ENCODE measurements around the gene PAIP1.
"Not testable (repeated sequence)": the region's sequence is repeated elsewhere in the genome, so short reads cannot be mapped to it uniquely, and the experiment has no call there.

PAIP1 gene, protein sequence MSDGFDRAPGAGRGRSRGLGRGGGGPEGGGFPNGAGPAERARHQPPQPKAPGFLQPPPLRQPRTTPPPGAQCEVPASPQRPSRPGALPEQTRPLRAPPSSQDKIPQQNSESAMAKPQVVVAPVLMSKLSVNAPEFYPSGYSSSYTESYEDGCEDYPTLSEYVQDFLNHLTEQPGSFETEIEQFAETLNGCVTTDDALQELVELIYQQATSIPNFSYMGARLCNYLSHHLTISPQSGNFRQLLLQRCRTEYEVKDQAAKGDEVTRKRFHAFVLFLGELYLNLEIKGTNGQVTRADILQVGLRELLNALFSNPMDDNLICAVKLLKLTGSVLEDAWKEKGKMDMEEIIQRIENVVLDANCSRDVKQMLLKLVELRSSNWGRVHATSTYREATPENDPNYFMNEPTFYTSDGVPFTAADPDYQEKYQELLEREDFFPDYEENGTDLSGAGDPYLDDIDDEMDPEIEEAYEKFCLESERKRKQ

DNA sequence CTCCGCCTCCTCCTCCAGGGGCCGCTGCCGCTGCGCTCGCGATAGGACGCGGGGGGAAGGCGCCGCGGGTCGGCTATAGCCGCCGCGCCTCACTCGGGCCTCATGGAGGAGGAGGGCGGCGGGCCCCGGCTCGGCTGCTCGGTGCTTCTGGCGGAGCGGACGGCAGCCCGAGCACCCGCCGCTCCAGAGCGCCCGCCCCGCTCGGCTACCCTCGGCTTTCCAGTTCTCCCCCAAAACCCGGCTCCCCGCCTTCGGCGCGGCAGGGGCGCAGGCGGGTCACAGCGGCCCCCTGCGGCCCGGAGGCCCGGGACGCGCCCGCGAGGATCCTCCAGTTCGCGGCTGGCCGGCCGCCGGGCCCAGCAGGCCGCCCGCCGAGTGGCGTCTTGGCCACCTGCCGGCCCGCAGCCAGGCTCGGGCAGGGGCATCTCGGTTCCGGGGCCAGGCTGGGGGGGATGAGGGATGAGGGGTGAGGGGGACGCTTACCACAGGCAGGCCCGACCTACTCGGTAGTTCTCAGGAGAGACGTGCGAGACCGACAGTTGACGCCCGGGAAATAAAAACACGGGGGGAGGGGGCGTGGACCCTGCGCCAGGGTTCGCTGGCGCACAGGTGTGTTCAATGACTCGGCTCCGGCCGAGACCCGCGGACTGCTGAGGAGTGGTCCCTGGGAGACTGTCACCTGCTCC, at the start of gene PAIP1:
Gene PAIP1, minus strand, starts transcription at position 221 of the 686 bp plus-strand sequence. CDS start 231 bp downstream, outside the sequence.
- no peaks in the 10 kb centered on the region for H3K36me3 Mint-ChIP-seq
- H3K9me3 Mint-ChIP-seq, result no peaks in the 10 kb centered on the region
- peak; percentile 82 to 84 for ATAC-seq (replicated peaks)
- DNase-seq, result peak; percentile 85
- H3K27ac Mint-ChIP-seq, result peak within 1 kb of the TSS; percentile 96
- H3K27me3 Mint-ChIP-seq, result no peaks in the 10 kb centered on the region
- peak within 1 kb of the TSS; percentile 87 to 88 for H3K4me3 Mint-ChIP-seq
- peaks cover 5 to 14% of the 10 kb centered on the region in 2 donors for H3K4me1 Mint-ChIP-seq

DNA sequence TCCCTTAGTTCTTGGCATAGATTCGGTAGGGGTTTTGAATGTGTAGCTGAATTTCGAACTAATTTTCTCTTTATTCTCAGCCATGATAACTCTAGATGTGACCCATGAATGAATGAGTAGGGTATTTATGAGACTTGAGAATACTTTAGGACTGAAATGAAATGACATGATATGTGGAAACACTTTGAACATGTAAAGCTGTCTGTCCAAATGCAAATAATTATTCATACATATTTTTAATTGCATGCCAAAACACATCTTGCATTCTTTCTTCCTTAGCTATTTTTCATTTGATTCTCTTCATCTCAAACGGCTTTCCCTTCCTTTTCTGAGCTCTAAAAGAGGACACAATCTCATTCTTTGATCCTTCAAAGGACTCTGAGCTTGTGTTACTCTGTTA, 49.5 kb upstream of the PAIP1 start:
- H3K4me1 Mint-ChIP-seq, result peaks cover 20 to 64% of the 10 kb centered on the region in 2 donors
- no peak overlapping the region for H3K27ac Mint-ChIP-seq
- DNase-seq, result no peak
- H3K36me3 Mint-ChIP-seq, result peaks cover 22 to 45% of the 10 kb centered on the region in 2 donors
- no peak for ATAC-seq (replicated peaks)
- H3K27me3 Mint-ChIP-seq, result no peaks in the 10 kb centered on the region
- H3K4me3 Mint-ChIP-seq, result no peak overlapping the region
- no peaks in the 10 kb centered on the region for H3K9me3 Mint-ChIP-seq

DNA sequence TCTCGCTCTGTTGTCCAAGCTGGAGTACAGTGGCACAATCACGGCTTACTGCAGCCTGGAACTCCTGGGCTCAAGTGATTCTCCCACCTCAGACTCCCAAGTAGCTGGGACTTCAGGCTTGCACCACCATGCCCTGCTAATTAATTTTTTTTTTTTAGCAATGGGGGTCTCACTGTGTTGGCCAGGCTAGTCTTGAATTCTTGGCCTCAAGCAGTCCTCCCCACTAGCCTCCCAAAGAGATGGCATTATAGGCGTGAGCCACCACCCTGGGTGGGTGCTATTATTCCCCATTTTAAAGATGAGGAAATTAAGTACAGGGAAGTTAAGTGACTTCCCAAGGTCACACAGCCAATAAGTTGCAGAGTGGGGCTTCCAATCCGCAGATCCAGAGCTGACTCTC, 47.8 kb upstream of the PAIP1 start:
- DNase-seq (no peak), ATAC-seq (replicated peaks) (no peak)
- peaks cover 17 to 61% of the 10 kb centered on the region in 2 donors for H3K4me1 Mint-ChIP-seq
- peaks cover 18 to 34% of the 10 kb centered on the region in 2 donors for H3K36me3 Mint-ChIP-seq
- H3K9me3 Mint-ChIP-seq, result no peaks in the 10 kb centered on the region
- no peaks in the 10 kb centered on the region for H3K27me3 Mint-ChIP-seq
- H3K4me3 Mint-ChIP-seq, result peak overlapping the region; percentile 50 to 99
- peak overlapping the region; percentile 25 for H3K27ac Mint-ChIP-seq

DNA sequence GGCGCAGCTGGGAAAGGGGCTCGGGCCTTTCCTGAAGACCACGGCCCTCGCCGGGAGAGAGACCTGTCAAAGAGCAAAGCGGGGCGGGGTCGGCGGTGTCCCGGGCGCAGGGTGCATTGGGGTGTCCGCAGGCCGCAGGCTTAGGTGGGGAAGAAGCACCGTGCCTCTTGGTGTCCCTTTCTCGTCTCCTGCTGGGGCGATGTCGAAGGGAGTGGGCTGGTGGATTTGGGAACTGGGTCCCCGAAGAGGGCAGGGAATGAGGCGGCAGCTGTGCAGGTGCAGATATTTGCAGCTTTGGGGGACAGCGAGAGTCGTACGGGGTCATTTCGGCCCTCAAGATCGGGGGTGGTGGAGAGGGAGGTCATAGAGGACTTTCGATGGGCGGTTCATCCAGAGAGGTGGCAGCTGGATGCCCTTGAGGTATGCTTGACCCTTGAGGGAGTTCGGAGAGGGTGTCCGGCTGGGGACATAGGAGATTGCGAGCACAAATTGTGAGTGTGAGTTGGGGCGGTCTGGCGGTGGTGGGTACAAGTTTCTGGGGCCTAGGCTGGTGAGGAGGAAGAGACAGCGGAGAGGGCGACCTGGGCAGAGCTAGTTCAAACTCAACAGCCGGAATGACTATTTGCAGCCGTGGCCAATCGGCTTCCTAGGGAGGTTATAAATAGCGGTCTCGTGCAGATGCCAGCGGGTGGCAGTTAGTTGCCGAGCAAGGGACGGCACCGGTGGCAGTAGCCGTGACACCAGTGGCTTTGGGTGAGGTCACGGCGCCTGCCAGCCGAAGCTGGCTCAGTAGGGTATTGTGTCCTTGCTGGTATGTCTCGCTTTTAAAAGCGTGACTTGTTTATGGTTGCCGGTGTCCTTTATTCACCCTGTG, 46.7 kb upstream of the PAIP1 start:
- peak; percentile 82 for DNase-seq
- ATAC-seq (replicated peaks), result peak; percentile 85 to 87

DNA sequence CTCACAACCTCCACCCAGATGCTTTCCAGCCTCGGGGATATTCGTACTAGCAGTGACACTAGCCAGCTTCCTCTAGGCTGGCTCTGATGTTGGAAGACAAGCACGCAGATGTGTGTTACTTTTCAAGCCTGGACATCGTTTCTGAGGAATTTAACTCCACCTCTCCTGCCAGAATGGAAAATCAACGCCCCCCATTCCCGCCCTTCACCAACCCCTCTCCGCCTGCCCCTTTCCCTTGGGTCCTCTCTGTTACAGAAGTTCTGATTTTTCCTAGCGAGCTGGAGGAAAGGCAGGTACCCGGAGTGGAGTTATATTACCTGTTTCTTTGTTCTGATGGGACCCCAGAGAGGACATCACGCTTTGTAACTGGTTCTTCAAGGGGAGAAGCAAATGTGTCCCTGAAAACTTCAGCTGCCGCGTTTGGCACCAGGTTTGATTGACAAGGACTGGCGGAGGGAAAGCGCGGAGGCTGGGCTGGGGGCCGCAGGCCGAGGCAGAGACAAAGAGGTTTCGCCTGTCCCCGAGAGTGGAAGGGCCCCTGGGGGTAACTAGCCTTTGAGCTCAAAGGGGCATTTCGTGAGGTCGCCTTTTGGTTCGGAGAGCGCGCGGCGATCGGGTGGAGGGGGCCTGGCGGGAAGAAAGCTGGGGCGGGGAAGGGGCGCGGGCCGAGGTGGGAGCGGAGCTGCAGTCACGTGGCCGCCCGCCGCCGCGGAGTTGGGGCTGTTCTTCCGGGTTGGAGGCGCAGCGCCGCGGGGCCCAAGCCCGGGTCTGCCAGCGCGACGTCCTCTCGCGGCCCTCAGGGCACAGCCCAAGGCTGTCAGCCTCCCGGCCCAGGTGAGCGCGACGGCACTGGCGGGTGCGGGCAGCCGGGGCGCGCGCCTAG, 45.8 kb upstream of the PAIP1 start, which contains the start of gene NNT:
Gene NNT, plus strand, starts transcription at position 720 of the 883 bp plus-strand sequence. CDS start 6,016 bp downstream, outside the sequence.
- no peaks in the 10 kb centered on the region for H3K27me3 Mint-ChIP-seq
- peak within 1 kb of the TSS; percentile 97 for H3K27ac Mint-ChIP-seq
- DNase-seq, result peak; percentile 72
- peaks cover 19 to 49% of the 10 kb centered on the region in 2 donors for H3K4me1 Mint-ChIP-seq
- H3K4me3 Mint-ChIP-seq, result peak within 1 kb of the TSS; percentile 93 to 99
- peak; percentile 72 to 79 for ATAC-seq (replicated peaks)
- H3K36me3 Mint-ChIP-seq, result peaks cover 26 to 27% of the 10 kb centered on the region in 2 donors
- peaks cover under 1 to 3% of the 10 kb centered on the region in 2 donors for H3K9me3 Mint-ChIP-seq

More for the DNA sequence above, 46.7 kb upstream of the PAIP1 start:
- Mint-ChIP-seq H3K4me1 (peaks cover 17 to 58% of the 10 kb centered on the region in 2 donors), H3K9me3 (no peaks in the 10 kb centered on the region), H3K4me3 (peak overlapping the region; percentile 93 to 99), H3K27me3 (no peaks in the 10 kb centered on the region), H3K27ac (peak overlapping the region; percentile 97), H3K36me3 (peaks cover 20 to 24% of the 10 kb centered on the region in 2 donors)

DNA sequence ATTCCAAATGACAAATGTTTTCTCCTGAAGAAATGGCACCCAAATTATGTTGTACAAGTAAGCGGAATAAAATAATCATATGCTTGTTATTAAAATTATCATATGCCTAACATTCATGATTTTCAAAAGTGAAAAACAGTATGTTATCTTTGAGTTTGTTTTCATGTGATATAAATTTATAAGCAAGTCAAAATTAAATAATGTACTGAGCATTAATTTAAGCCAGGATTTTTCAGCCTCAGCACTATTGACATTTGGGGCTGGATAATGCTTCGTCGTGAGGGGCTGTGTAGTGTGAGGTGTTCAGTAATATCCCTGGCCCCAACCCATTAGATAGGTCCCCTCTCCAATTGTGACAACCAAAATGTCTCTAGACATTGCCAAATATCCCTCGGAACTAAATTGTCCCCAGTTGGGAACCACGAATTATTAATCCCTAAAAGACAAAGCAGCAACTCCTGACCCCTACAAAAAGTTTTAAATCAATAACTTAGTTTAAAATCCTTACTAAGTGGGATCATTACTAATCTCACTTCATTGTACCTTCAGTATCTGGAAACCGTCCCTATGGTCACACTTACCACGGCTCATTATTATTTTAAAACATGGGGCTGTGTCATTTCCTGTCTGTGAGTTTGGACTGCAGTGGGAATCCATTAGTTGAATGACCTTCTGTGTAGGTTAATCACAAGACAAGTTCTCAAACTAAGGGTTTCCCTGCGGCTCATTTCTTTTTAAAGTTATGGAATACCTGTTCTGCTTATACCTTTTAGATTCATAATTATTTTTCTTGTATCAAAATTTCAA, 44.8 kb upstream of the PAIP1 start:
- Mint-ChIP-seq H3K27me3 (no peaks in the 10 kb centered on the region), H3K36me3 (peaks cover 19 to 23% of the 10 kb centered on the region in 2 donors), H3K4me3 (peak overlapping the region; percentile 93 to 99), H3K4me1 (peaks cover 17 to 41% of the 10 kb centered on the region in 2 donors), H3K9me3 (peaks cover 1 to 3% of the 10 kb centered on the region in 2 donors), H3K27ac (peak overlapping the region; percentile 47)
- DNase-seq (no peak), ATAC-seq (replicated peaks) (no peak)

DNA sequence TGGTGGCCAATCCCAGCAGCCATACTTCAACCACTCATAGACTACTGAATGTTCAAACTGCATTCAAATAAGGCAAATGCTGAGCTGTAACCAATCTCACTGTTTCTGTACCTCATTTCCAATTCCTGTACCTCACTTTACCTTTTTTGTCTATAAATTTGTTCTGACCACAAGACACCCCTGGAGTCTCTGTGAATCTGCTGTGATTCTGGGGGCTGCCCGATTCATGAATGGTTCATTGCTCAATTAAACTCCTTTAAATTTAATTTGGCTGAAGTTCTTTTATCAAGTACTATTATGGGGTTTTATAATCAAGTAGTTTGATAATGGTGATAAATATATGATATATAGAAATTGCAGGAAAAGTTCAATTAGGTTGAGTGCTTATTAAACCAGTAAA, 42.0 kb upstream of the PAIP1 start:
- H3K4me3 Mint-ChIP-seq; H3K27me3 Mint-ChIP-seq; ATAC-seq (replicated peaks); H3K9me3 Mint-ChIP-seq; DNase-seq; H3K27ac Mint-ChIP-seq: not testable (repeated sequence)
- H3K4me1 Mint-ChIP-seq, result peaks cover 15 to 22% of the 10 kb centered on the region in 2 donors
- peaks cover 7 to 15% of the 10 kb centered on the region in 2 donors for H3K36me3 Mint-ChIP-seq

DNA sequence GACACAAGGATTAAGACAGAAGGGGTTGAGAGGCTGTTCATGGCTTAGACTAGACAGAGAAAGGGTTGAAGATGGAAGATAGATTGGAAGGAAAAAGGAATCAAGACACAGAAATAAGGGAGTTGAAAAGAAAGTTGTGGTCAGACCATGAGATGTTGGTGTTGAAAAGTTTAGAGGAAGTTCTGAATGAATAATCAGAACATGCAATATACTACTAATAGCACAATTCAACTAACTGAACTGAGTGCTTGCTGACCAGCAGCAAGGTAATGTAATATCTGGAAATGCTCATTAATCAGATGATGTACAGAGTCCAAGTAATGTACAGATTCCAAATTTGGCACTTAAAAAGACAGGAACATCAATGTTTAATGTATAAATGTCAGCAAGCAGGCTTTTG, 35.5 kb upstream of the PAIP1 start:
- DNase-seq (no peak), ATAC-seq (replicated peaks) (no peak)
- Mint-ChIP-seq H3K36me3 (peaks cover 8 to 10% of the 10 kb centered on the region in 2 donors), H3K4me3 (no peak overlapping the region), H3K9me3 (no peaks in the 10 kb centered on the region), H3K27ac (no peak overlapping the region), H3K4me1 (peaks cover 3 to 10% of the 10 kb centered on the region in 2 donors), H3K27me3 (no peaks in the 10 kb centered on the region)

DNA sequence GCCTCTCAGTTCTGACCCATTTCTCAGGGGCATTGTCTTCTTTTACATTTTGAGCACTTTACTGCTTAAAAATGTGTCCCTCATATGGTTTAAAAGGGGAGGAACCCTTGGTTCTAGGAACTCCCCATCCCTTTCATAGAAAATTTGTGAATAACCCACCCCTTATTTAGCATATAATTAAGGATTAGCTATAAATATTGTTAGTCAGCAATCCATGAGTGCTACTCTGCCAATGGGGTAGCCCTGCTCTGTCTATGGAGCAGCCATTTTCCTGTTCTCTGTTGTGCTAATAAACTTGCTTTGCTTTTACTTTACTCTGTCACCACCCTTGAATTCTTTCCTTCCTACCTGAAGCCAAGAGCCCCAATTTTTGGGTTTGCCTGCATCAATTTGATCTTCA, 33.8 kb upstream of the PAIP1 start:
- Mint-ChIP-seq H3K4me1 (peaks cover 3 to 10% of the 10 kb centered on the region in 2 donors), H3K36me3 (peaks cover 8 to 10% of the 10 kb centered on the region in 2 donors), H3K27me3 (no peaks in the 10 kb centered on the region), H3K27ac (no peak overlapping the region), H3K9me3 (no peaks in the 10 kb centered on the region), H3K4me3 (no peak overlapping the region)
- ATAC-seq (replicated peaks) (no peak), DNase-seq (no peak)

DNA sequence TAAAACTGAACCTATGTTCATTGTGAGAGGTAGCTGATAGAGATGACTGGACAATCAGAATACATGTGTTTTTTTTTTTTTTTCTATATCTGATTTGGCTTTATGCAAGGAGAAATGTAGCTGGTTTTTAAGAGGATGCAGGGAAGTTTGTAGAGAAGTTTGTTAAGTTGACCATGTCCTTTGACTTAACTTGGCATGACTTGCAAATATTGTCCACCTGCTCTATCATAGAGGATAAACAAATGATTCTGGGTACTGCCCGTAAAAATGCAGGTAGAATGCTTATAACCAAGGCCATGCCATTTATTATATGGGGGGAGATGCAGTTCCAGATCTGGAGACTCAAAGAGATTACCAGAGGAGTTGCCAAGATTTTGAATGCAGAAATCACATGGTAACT, 32.4 kb upstream of the PAIP1 start:
- DNase-seq (no peak), ATAC-seq (replicated peaks) (no peak)
- Mint-ChIP-seq H3K9me3 (no peaks in the 10 kb centered on the region), H3K4me1 (peaks cover 3 to 17% of the 10 kb centered on the region in 2 donors), H3K4me3 (no peak overlapping the region), H3K27me3 (no peaks in the 10 kb centered on the region), H3K36me3 (peaks cover 10% of the 10 kb centered on the region in 2 donors), H3K27ac (no peak overlapping the region)

DNA sequence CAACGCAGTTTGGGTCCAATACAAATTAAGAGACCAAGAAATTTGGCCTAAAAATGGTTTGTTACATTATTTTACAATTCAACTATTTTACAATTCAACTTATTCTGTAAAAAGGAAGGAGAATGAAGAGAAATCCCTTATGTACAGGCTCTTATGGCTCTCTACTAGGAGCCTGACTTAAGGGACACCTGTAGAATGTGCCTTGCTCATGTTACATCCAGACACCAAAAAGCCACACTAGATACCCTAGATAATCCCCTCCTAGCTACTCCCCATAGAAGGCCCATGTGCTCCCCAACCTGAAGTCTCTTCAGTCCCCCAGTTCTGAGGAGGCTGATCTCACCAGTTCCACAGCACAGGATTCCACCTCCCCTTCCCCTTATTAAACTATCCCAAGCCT, 32.0 kb upstream of the PAIP1 start:
- peaks cover 3 to 18% of the 10 kb centered on the region in 2 donors for H3K4me1 Mint-ChIP-seq
- no peaks in the 10 kb centered on the region for H3K27me3 Mint-ChIP-seq
- ATAC-seq (replicated peaks), result no peak
- H3K9me3 Mint-ChIP-seq, result no peaks in the 10 kb centered on the region
- H3K36me3 Mint-ChIP-seq, result peaks cover 10% of the 10 kb centered on the region in 2 donors
- no peak for DNase-seq
- H3K27ac Mint-ChIP-seq, result no peak overlapping the region
- H3K4me3 Mint-ChIP-seq, result no peak overlapping the region

DNA sequence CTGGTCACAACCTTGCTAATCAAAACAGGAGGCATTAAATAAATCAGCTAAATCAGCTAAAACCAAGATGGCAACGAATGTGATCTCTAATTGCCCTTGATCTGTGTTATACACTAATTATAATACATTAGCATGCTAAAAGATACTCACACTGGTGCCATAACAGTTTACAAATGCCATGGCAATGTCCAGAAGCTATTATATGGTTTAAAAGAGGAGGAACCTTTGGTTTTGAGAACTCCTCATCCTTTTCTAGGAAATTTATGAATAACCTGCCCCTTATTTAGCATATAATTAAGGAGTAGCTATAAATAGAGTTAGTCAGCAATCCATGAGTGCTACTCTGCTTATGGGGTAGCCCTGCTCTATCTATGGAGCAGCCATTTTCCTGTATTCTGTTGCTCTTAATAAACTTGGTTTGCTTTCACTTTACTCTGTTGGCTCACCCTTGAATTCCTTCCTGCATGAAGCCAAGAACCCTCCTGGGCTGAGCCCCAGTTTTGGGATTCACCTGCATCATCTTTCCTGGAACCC, 27.4 kb upstream of the PAIP1 start:
- ATAC-seq (replicated peaks) (no peak), DNase-seq (no peak)
- Mint-ChIP-seq H3K27ac (no peak overlapping the region), H3K4me1 (peaks cover 0 to 7% of the 10 kb centered on the region in 2 donors), H3K9me3 (no peaks in the 10 kb centered on the region), H3K36me3 (peaks cover 8 to 16% of the 10 kb centered on the region in 2 donors), H3K27me3 (no peaks in the 10 kb centered on the region), H3K4me3 (no peak overlapping the region)

Measured in stimulated activated naive B cell treated with anti-CD40 and anti-IgM and Interleukin-4, amounts not matched to agents 10 μg/mL and 1 μg/mL and 100 μg/mL, for 72 hours (primary cell).